K562 (cell line): ENCODE data around the gene CISD3. TPM values are rescaled to one million over a fixed set of nuclear protein-coding genes. Genes with fewer than 3 reads are reported as not detected.
A peak's percentile ranks its signal among the peaks of the same experiment; 100 is the strongest.

Source experiments
- ATF4 ChIP-seq: fragments of 450-650 bp; formaldehyde crosslinking; IDR thresholded peaks from 2 replicates; pipeline ENCODE4 v1.4.0; 2022; ENCODE audit warnings: mild to moderate bottlenecking, moderate library complexity
- CBX8 ChIP-seq: fragments of 200-600 bp; sonication (generic); IDR thresholded peaks from 2 replicates; pipeline ENCODE4 v1.6.1; 2012; ENCODE audit warnings: borderline replicate concordance, mixed run types, low read depth, mild to moderate bottlenecking, moderate library complexity, mixed read lengths, low read length, control low read depth, inconsistent platforms; ENCODE audit not compliant: poor library complexity, severe bottlenecking; ENCODE audit errors: extremely low read depth
- GABPB1 ChIP-seq: sonication (generic); formaldehyde crosslinking; IDR thresholded peaks from 2 replicates; pipeline ENCODE4 v1.8.0; 2022; ENCODE audit warnings: mild to moderate bottlenecking, missing genetic modification reagents
- PCBP2 ChIP-seq: fragments of 200-400 bp; formaldehyde crosslinking; IDR thresholded peaks from 2 replicates; pipeline ENCODE4 v1.6.1; 2018; ENCODE audit warnings: low read length, low read depth, mild to moderate bottlenecking, moderate library complexity; ENCODE audit not compliant: poor library complexity, severe bottlenecking
- PRDM10 ChIP-seq: fragments of 450-650 bp; IDR thresholded peaks from 2 replicates; pipeline ENCODE4 v1.6.1; 2018; ENCODE audit not compliant: partially characterized antibody
- PTRF ChIP-seq: fragments of 450-650 bp; IDR thresholded peaks from 2 replicates; pipeline ENCODE4 v1.6.1; 2016; ENCODE audit warnings: mild to moderate bottlenecking, missing genetic modification characterization, missing compliant biosample characterization
- SLC30A9 ChIP-seq: fragments of 250-450 bp; sonication (Bioruptor Pico); IDR thresholded peaks from 2 replicates; pipeline ENCODE4 v1.8.0; 2022; ENCODE audit warnings: mild to moderate bottlenecking, moderate library complexity
- TSC22D4 ChIP-seq: fragments of 450-650 bp; IDR thresholded peaks from 2 replicates; pipeline ENCODE4 v1.6.1; 2016; ENCODE audit warnings: missing genetic modification characterization, missing biosample characterization, control low read depth
- ZBTB49 ChIP-seq: sonication (generic); formaldehyde crosslinking; IDR thresholded peaks from 2 replicates; pipeline ENCODE4 v1.8.0; 2022; ENCODE audit warnings: missing genetic modification reagents, mild to moderate bottlenecking, borderline replicate concordance
- ZNF184 ChIP-seq: sonication (generic); formaldehyde crosslinking; IDR thresholded peaks from 2 replicates; pipeline ENCODE4 v1.5.0; 2020; ENCODE audit warnings: missing genetic modification reagents
- ZNF408 ChIP-seq: fragments of 250-450 bp; sonication (Bioruptor Pico); IDR thresholded peaks from 2 replicates; pipeline ENCODE4 v1.4.0; 2020; ENCODE audit warnings: low read depth, mild to moderate bottlenecking, moderate library complexity
- ZNF655 ChIP-seq: fragments of 250-450 bp; sonication (Bioruptor Pico); IDR thresholded peaks from 2 replicates; pipeline ENCODE4 v1.5.0; 2021
- polyA plus RNA-seq, 8 experiments: library from polyadenylated mRNA; depleted of rRNA in 4 of 8; stranded (reverse) in 5 of 8; unstranded in 3 of 8; fragments of >200 nt; fragmentation: Nextera tagmentation in 2 of 8; fragmentation: Illumina TruSeq in 1 of 8; extraction: Ambion mirVana in 2 of 8; extraction: Trizol in 1 of 8; gene quantifications; 2 replicates each; pipeline versions ENCODE4 v1.2.1 to v1.2.3, GENCODE V29; 2011 to 2014; ENCODE audit warnings: inconsistent platforms in 1 of 8, missing spikeins in 1 of 8
- total RNA-seq, 7 experiments: library from RNA; depleted of rRNA in 6 of 7; stranded (reverse); fragments of >200 nt in 6 of 7; fragmentation: Illumina TruSeq in 2 of 7; extraction: Trizol in 2 of 7; gene quantifications; 2 replicates each; pipeline versions ENCODE4 v1.2.1 to v1.2.3, GENCODE V29; 2011 to 2021; ENCODE audit warnings: low replicate concordance in 1 of 7

The CISD3 gene
- total and polyA plus RNA-seq, 9 of the 15 experiments (the other 6 are each of a cell fraction or from before 2014, with no cell fraction given): 5.0 to 60.7 (median 15.7) TPM

GRCh38 chr17:38730526-38731379, 612 bp downstream of the CISD3 start (continued):
- TF ChIP-seq PRDM10 (peak; percentile 58), TSC22D4 (tag) (no peak), ZNF655 (CRISPR knock-in tag) (no peak), SLC30A9 (CRISPR knock-in tag) (no peak), ZBTB49 (CRISPR knock-in tag) (no peak), PCBP2 (no peak), ZNF184 (CRISPR knock-in tag) (no peak), PTRF (no peak), CBX8 (no peak), ZNF408 (no peak), ATF4 (CRISPR knock-in tag) (no peak), GABPB1 (CRISPR knock-in tag) (no peak)
